H1 (cell line): ENCODE measurements around the gene JOSD1.

Source experiments
- CBX5 ChIP-seq: fragments of 300-800, 300-1000 bp; sonication (generic); IDR thresholded peaks from 2 replicates; pipeline ENCODE4 v1.7.1; 2016; ENCODE audit warnings: antibody characterized with exemption, low read length, low read depth
- CTCF ChIP-seq, 3 experiments: IDR thresholded peaks; 1 replicate in 2 of 3; 2 replicates in 1 of 3; pipeline versions ENCODE4 v1.5.1 to v1.6.1; 2011; ENCODE audit warnings: low read length in 3 of 3, mild to moderate bottlenecking in 3 of 3, inconsistent platforms in 2 of 3, low read depth in 1 of 3, moderate library complexity in 1 of 3; ENCODE audit not compliant: insufficient read depth in 1 of 3; ENCODE audit errors: control extremely low read depth in 1 of 3
- EP300 ChIP-seq, 2 experiments: IDR thresholded peaks; 1 replicate in 1 of 2; 2 replicates in 1 of 2; pipeline ENCODE4 v1.6.1; 2011 to 2012; ENCODE audit warnings: low read depth in 2 of 2, low read length in 2 of 2, mild to moderate bottlenecking in 2 of 2, borderline replicate concordance in 1 of 2, inconsistent platforms in 1 of 2, moderate library complexity in 1 of 2
- EZH2 ChIP-seq: fragments of 200-600 bp; sonication (generic); IDR thresholded peaks from 2 replicates; pipeline ENCODE4 v1.7.1; 2012; ENCODE audit warnings: low read depth, mild to moderate bottlenecking, moderate library complexity, low read length, inconsistent platforms; ENCODE audit not compliant: severe bottlenecking
- NRF1 ChIP-seq: IDR thresholded peaks from 2 replicates; pipeline ENCODE4 v1.6.1; 2011; ENCODE audit warnings: mild to moderate bottlenecking, low read depth, low read length, improper control_type of control experiment
- POLR2A ChIP-seq, 2 experiments: IDR thresholded peaks; 1 replicate in 1 of 2; 2 replicates in 1 of 2; pipeline ENCODE4 v1.6.1; 2011; ENCODE audit warnings: low read depth in 2 of 2, low read length in 2 of 2, mild to moderate bottlenecking in 2 of 2; ENCODE audit errors: control extremely low read depth in 1 of 2
- POLR2AphosphoS5 ChIP-seq: IDR thresholded peaks from 2 replicates; pipeline ENCODE4 v1.6.1; 2011; ENCODE audit warnings: low read depth, low read length
- RFX5 ChIP-seq: IDR thresholded peaks from 2 replicates; pipeline ENCODE4 v1.6.1; 2011; ENCODE audit warnings: low read depth, low read length, improper control_type of control experiment, borderline replicate concordance
- RNF2 ChIP-seq: fragments of 200-900, 300-1000 bp; sonication (generic); IDR thresholded peaks from 2 replicates; pipeline ENCODE4 v1.7.1; 2016; ENCODE audit warnings: borderline replicate concordance, low read depth, mild to moderate bottlenecking, antibody characterized with exemption, low read length; ENCODE audit not compliant: poor library complexity, severe bottlenecking; ENCODE audit errors: missing control alignments
- SUZ12 ChIP-seq: fragments of 200-600 bp; sonication (generic); IDR thresholded peaks from 2 replicates; pipeline ENCODE4 v1.6.1; 2012; ENCODE audit warnings: mild to moderate bottlenecking, inconsistent platforms, low read length, moderate library complexity, mixed read lengths
- TAF1 ChIP-seq: IDR thresholded peaks from 2 replicates; pipeline ENCODE4 v1.6.1; 2011; ENCODE audit warnings: mild to moderate bottlenecking, low read depth, low read length
- TF ChIP-seq, protein P1 (sequence below): IDR thresholded peaks from 2 replicates; pipeline ENCODE4 v1.6.1; 2012; ENCODE audit warnings: inconsistent platforms

- TF ChIP-seq CTCF (IDR thresholded peaks at IDR 0.05; ENCODE audit: control extremely low read depth in 1 of 3, insufficient read depth in 1 of 3, low read depth in 1 of 3, low read length in 3 of 3) (no peak), RFX5 (no peak), NRF1 (no peak), POLR2A (IDR thresholded peaks at IDR 0.05; ENCODE audit: control extremely low read depth in 1 of 2, low read depth in 2 of 2, low read length in 2 of 2) (no peak), CBX5 (no peak), EZH2 (no peak), TAF1 (no peak), POLR2AphosphoS5 (no peak), RNF2 (no peak), EP300 (IDR thresholded peaks at IDR 0.05; ENCODE audit: borderline replicate concordance in 1 of 2, low read depth in 2 of 2, low read length in 2 of 2) (no peak), SUZ12 (no peak)
- TF ChIP-seq, protein P1, sequence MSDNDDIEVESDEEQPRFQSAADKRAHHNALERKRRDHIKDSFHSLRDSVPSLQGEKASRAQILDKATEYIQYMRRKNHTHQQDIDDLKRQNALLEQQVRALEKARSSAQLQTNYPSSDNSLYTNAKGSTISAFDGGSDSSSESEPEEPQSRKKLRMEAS: no peak
Measured at GRCh38 chr22:38728871-38729796, 28.4 kb upstream of the JOSD1 start.
